Stimulated activated CD4-positive, alpha-beta T cell treated with anti-CD3 and anti-CD28 coated beads, TNF-alpha, amount 100 ng/mL, for 24 hours (primary cell): Measurements from ENCODE around the gene SORCS2.

Experiments
- DNase-seq, 3 experiments: peaks; one replicate each; pipeline ENCODE4 v3.0.0-alpha.2; 2020; ENCODE audit warnings: low read depth in 3 of 3

Gene SORCS2

GRCh38 chr4:7746351-7747061 is 554.2 kb downstream of the SORCS2 start:
- DNase-seq: no peak

GRCh38 chr4:7747062-7747385 is 554.7 kb downstream of the SORCS2 start:
- DNase-seq: no peak

- DNase-seq: no peak
Observed at GRCh38 chr4:7747566-7747965, 555.2 kb downstream of the SORCS2 start.

- DNase-seq: no peak
Observed at GRCh38 chr4:7750523-7750922, 558.2 kb downstream of the SORCS2 start.

- no peak for DNase-seq
Observed at GRCh38 chr4:7750972-7751371, 558.6 kb downstream of the SORCS2 start.

GRCh38 chr4:7752649-7753048 is 560.3 kb downstream of the SORCS2 start:
- no peak for DNase-seq

- no peak for DNase-seq
Observed at GRCh38 chr4:7753271-7753670, 560.9 kb downstream of the SORCS2 start.

- DNase-seq: no peak
Observed at GRCh38 chr4:7753931-7754465, 561.7 kb downstream of the SORCS2 start.

- DNase-seq: no peak
Observed at GRCh38 chr4:7754565-7755262, 562.4 kb downstream of the SORCS2 start.

GRCh38 chr4:7755561-7755960 is 563.2 kb downstream of the SORCS2 start:
- no peak for DNase-seq

GRCh38 chr4:7756071-7756470 is 563.7 kb downstream of the SORCS2 start:
- DNase-seq: no peak

- DNase-seq: no peak
Observed at GRCh38 chr4:7756561-7757355, 564.4 kb downstream of the SORCS2 start.

GRCh38 chr4:7757501-7758471 is 565.4 kb downstream of the SORCS2 start:
- DNase-seq: no peak

- no peak for DNase-seq
Observed at GRCh38 chr4:7758476-7758875, 566.1 kb downstream of the SORCS2 start.

- DNase-seq: peak; percentile 45 to 65 (median 53)
Observed at GRCh38 chr4:7759216-7759615, 566.9 kb downstream of the SORCS2 start.

- DNase-seq: no peak
Observed at GRCh38 chr4:7759635-7760034, 567.3 kb downstream of the SORCS2 start.

GRCh38 chr4:7760228-7760627 is 567.9 kb downstream of the SORCS2 start:
- no peak for DNase-seq

- no peak for DNase-seq
Observed at GRCh38 chr4:7760706-7761105, 568.4 kb downstream of the SORCS2 start.

GRCh38 chr4:7761312-7761711 is 569.0 kb downstream of the SORCS2 start:
- no peak for DNase-seq

GRCh38 chr4:7761720-7762119 is 569.4 kb downstream of the SORCS2 start:
- DNase-seq: peak; percentile 19 to 58 (median 21)

GRCh38 chr4:7762376-7763030 is 570.2 kb downstream of the SORCS2 start:
- DNase-seq: no peak
